K562 (cell line): ENCODE data around the gene THAP2. TPM values are rescaled to one million over a fixed set of nuclear protein-coding genes. Genes with fewer than 3 reads are reported as not detected.

Experiments
- AFF4 ChIP-seq: sonication (generic); formaldehyde crosslinking; IDR thresholded peaks from 2 replicates; pipeline ENCODE4 v1.8.0; 2023; ENCODE audit warnings: mild to moderate bottlenecking, missing genetic modification reagents
- CTBP1 ChIP-seq: fragments of 450-650 bp; IDR thresholded peaks from 2 replicates; pipeline ENCODE4 v1.6.1; 2016; ENCODE audit warnings: borderline replicate concordance
- MYC ChIP-seq, 2 experiments: fragments of 250-450 bp in 1 of 2; sonication (Bioruptor Pico) in 1 of 2; IDR thresholded peaks; 2 replicates each; pipeline versions ENCODE4 v1.5.1 to v1.6.1; 2012 to 2021; ENCODE audit warnings: low read depth in 2 of 2, borderline replicate concordance in 1 of 2, improper control_type of control experiment in 1 of 2, low read length in 1 of 2, mild to moderate bottlenecking in 1 of 2, moderate library complexity in 1 of 2
- PBX2 ChIP-seq, 2 experiments: IDR thresholded peaks in 1 of 2; conservative IDR thresholded peaks in 1 of 2; 2 replicates each; pipeline ENCODE4 v1.6.1; 2016; ENCODE audit warnings: low read depth in 2 of 2, mild to moderate bottlenecking in 1 of 2, missing compliant biosample characterization in 1 of 2, missing genetic modification characterization in 1 of 2, moderate library complexity in 1 of 2
- YBX1 ChIP-seq: fragments of 450-650 bp; IDR thresholded peaks from 2 replicates; pipeline ENCODE4 v1.7.1; 2016; ENCODE audit warnings: mild to moderate bottlenecking
- ZNF592 ChIP-seq: fragments of 450-650 bp; IDR thresholded peaks from 2 replicates; pipeline ENCODE4 v1.6.1; 2017; ENCODE audit warnings: antibody characterized with exemption, mild to moderate bottlenecking
- polyA plus RNA-seq, 8 experiments: library from polyadenylated mRNA; depleted of rRNA in 4 of 8; stranded (reverse) in 5 of 8; unstranded in 3 of 8; fragments of >200 nt; fragmentation: Nextera tagmentation in 2 of 8; fragmentation: Illumina TruSeq in 1 of 8; extraction: Ambion mirVana in 2 of 8; extraction: Trizol in 1 of 8; gene quantifications; 2 replicates each; pipeline versions ENCODE4 v1.2.1 to v1.2.3, GENCODE V29; 2011 to 2014; ENCODE audit warnings: inconsistent platforms in 1 of 8, missing spikeins in 1 of 8
- total RNA-seq, 7 experiments: library from RNA; depleted of rRNA in 6 of 7; stranded (reverse); fragments of >200 nt in 6 of 7; fragmentation: Illumina TruSeq in 2 of 7; extraction: Trizol in 2 of 7; gene quantifications; 2 replicates each; pipeline versions ENCODE4 v1.2.1 to v1.2.3, GENCODE V29; 2011 to 2021; ENCODE audit warnings: low replicate concordance in 1 of 7

The THAP2 gene
- total and polyA plus RNA-seq, 9 of the 15 experiments (the other 6 are each of a cell fraction or from before 2014, with no cell fraction given): 1.8 to 18.9 (median 7.3) TPM

GRCh38 chr12:71685914-71686657 lies 22.0 kb downstream of the THAP2 start, which contains the start of gene TMEM19 (continued):
- TF ChIP-seq AFF4 (CRISPR knock-in tag) (0 out of 2 replicates have a peak, but pooled peaks have one; percentile 41), MYC (IDR thresholded peaks at IDR 0.05; ENCODE audit: low read depth, low read length) (peak; percentile 72), MYC (CRISPR knock-in tag; IDR thresholded peaks at IDR 0.05; ENCODE audit: borderline replicate concordance, low read depth) (no peak; the same call in 1 of the 2 replicates), YBX1 (no peak), CTBP1 (peak; percentile 86; the same call in 1 of the 2 replicates), ZNF592 (peak; percentile 79), PBX2 (CRISPR knock-in tag; IDR thresholded peaks at IDR 0.05; ENCODE audit: low read depth) (no peak), PBX2 (tag; conservative IDR thresholded peaks at IDR 0.05; ENCODE audit: low read depth) (no peak)
